Measurements from ENCODE around the gene PRDX1. TPM values are rescaled to one million over a fixed set of nuclear protein-coding genes. Genes with fewer than 3 reads are reported as not detected.

Gene PRDX1
- total and polyA plus RNA-seq, 2 of the 13 experiments (the other 11 are each of a cell fraction or from before 2014, with no cell fraction given): 761 to 1,898 TPM

GRCh38 chr1:45507893-45508292 is 13.8 kb downstream of the PRDX1 start:
- ATAC-seq (peak; percentile 47), DNase-seq (ENCODE audit: low spot score) (no peak), FAIRE-seq (no peak)
- peaks cover 14% of the 10 kb centered on the region for H3K79me2 ChIP-seq (ENCODE audit: insufficient read depth, low read length)
- H2AFZ ChIP-seq (ENCODE audit: low read length): no peak overlapping the region
- peaks cover 44% of the 10 kb centered on the region for H3K4me1 ChIP-seq (ENCODE audit: insufficient read depth, low read length)
- in situ Hi-C loops (cut with HindIII; ENCODE audit: extremely low pct_ligation_motif_present, low pct_unique_long_range_greater_than_20kb): no loop called here
- no peaks in the 10 kb centered on the region for H3K27me3 ChIP-seq (ENCODE audit: control insufficient read depth in 1 of 2, insufficient read depth in 2 of 2, low read length in 2 of 2)
- no peak overlapping the region for H3K4me3 ChIP-seq (replicated peaks in 1 of 3; ENCODE audit: insufficient read depth in 1 of 3, low read depth in 2 of 3, low read length in 3 of 3)
- CTCF ChIA-PET (ENCODE audit: low intra/inter-chr PET ratio, low total read pairs): no interaction called here
- H3K4me2 ChIP-seq (ENCODE audit: low read depth, low read length): no peak overlapping the region
- peaks cover 22 to 39% of the 10 kb centered on the region in 2 experiments for H3K36me3 ChIP-seq (replicated peaks in 1 of 2; ENCODE audit: control insufficient read depth in 1 of 2, insufficient read depth in 2 of 2, low read length in 2 of 2)
- intact Hi-C loops (cut with micrococcal nuclease; ENCODE audit: unreplicated experiment): no loop called here
- 55% methylated on average over 4 of the region's 4 CpGs for WGBS (ENCODE audit: low lambda C conversion rate)
- H3K27ac ChIP-seq (ENCODE audit: extremely low read length, insufficient read depth, low read length): peak overlapping the region; percentile 56
- no peak overlapping the region for H3K9ac ChIP-seq (ENCODE audit: insufficient read depth, low read depth, low read length)
- BruUV-seq (replicated peaks): no TSS peak
- POLR2A ChIA-PET: interaction anchor here (0.8 to 8.0 kb wide), 11 partner anchors 9 to 76 kb away, joined by 3 to 110 read pairs (median 10); partner anchors contain the start of genes AKR1A1, CCDC163, MMACHC and NASP
- peaks cover 16% of the 10 kb centered on the region for H4K20me1 ChIP-seq (ENCODE audit: insufficient read depth, low read length)
- no peaks in the 10 kb centered on the region for H3K9me3 ChIP-seq (ENCODE audit: low read length)
- TF ChIP-seq ZNF331 (CRISPR knock-in tag; IDR thresholded peaks at IDR 0.05) (no peak; the same call in 1 of the 2 replicates), DMTF1 (CRISPR knock-in tag; IDR thresholded peaks at IDR 0.05) (no peak), ZNF556 (CRISPR knock-in tag; IDR thresholded peaks at IDR 0.05; ENCODE audit: borderline replicate concordance) (no peak), LBX2 (CRISPR knock-in tag; IDR thresholded peaks at IDR 0.05; ENCODE audit: borderline replicate concordance) (no peak), GRHL1 (CRISPR knock-in tag; conservative IDR thresholded peaks at IDR 0.05) (no peak), PAWR (CRISPR knock-in tag; IDR thresholded peaks at IDR 0.05; ENCODE audit: borderline replicate concordance) (no peak), PATZ1 (CRISPR knock-in tag; IDR thresholded peaks at IDR 0.05) (0 out of 2 replicates have a peak, but pooled peaks have one; percentile 3), RARA (CRISPR knock-in tag; IDR thresholded peaks at IDR 0.05) (peak; percentile 77), PPARG (CRISPR knock-in tag; conservative IDR thresholded peaks at IDR 0.05) (no peak), TRIM22 (IDR thresholded peaks at IDR 0.05) (no peak), BRF2 (CRISPR knock-in tag; IDR thresholded peaks at IDR 0.05) (0 out of 2 replicates have a peak, but pooled peaks have one; percentile 25), THRA (CRISPR knock-in tag; IDR thresholded peaks at IDR 0.05; ENCODE audit: borderline replicate concordance) (peak; percentile 79; the same call in 1 of the 2 replicates), ZNF263 (CRISPR knock-in tag; IDR thresholded peaks at IDR 0.05) (no peak)

All from HepG2 (cell line).